Measurements from ENCODE around the gene KCNJ10.

The KCNJ10 gene

DNA sequence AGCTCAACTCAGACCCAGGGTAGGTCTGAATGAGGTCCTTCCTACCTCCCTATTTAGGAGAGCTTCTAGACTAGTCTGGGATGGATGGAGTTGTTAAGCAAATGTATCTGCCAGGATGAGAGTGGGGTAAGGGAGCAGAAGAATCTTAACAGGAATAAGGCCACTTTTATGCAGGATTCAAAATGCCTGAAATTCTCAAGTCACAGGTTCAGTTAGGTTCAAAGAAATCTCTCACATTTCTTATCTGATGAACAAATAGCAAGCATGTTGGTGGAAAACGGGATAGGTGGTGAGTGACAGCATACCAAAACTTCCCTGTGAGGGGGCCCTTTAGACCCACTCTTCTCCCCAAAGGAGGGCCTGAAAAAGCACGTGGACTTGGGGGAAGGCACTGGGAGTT, 118.9 kb downstream of the KCNJ10 start:
- TF ChIP-seq, protein P1, sequence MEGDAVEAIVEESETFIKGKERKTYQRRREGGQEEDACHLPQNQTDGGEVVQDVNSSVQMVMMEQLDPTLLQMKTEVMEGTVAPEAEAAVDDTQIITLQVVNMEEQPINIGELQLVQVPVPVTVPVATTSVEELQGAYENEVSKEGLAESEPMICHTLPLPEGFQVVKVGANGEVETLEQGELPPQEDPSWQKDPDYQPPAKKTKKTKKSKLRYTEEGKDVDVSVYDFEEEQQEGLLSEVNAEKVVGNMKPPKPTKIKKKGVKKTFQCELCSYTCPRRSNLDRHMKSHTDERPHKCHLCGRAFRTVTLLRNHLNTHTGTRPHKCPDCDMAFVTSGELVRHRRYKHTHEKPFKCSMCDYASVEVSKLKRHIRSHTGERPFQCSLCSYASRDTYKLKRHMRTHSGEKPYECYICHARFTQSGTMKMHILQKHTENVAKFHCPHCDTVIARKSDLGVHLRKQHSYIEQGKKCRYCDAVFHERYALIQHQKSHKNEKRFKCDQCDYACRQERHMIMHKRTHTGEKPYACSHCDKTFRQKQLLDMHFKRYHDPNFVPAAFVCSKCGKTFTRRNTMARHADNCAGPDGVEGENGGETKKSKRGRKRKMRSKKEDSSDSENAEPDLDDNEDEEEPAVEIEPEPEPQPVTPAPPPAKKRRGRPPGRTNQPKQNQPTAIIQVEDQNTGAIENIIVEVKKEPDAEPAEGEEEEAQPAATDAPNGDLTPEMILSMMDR (IDR thresholded peaks at IDR 0.05; ENCODE audit: extremely low read depth, missing control alignments) = no peak
- no peak for DNase-seq (ENCODE audit: low spot score)

DNA sequence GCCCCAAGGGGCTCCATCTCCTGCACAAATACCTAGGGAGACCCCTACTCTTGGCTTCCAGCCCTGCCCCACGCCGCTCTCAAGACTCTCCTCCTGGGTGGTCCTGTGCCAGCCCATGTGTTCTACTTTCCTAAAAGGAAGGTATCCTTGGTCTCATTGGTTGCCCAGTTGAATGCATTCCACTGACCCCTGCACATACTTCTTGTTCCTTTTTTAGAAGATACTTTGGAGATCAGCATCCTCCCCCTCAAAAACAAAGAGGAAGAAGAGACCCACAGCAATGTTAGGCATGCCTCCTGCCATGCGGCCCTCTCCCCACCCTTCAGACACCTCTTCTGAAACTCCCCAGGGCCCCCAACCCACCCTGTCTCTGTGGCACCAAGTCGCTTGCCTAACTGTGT, 120.0 kb downstream of the KCNJ10 start:
- no peak for DNase-seq (ENCODE audit: low spot score)
- TF ChIP-seq, protein P1 (IDR thresholded peaks at IDR 0.05; ENCODE audit: extremely low read depth, missing control alignments) = no peak

DNA sequence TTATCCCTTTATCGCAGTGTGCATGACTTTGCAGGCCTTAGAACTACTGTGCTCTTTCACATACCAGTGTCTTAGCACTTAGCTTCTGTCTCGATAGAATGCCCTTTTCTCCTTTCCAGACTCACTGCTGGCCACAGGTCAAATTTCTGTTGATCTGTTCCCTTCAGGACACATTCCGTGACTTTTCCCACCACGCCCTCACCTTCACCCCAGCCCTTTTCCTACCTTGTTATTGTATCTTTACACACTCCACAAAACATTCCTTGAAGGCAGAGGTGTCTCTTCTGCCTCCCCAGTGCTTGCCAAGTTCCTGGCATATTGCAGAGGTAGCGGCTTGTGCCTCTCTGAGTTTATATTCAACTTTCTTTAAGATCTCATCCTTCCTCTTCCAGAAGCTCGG, 120.8 kb downstream of the KCNJ10 start:
- TF ChIP-seq, protein P1 (IDR thresholded peaks at IDR 0.05; ENCODE audit: extremely low read depth, missing control alignments) = no peak
- no peak for DNase-seq (ENCODE audit: low spot score)
